ENCODE results near the gene IFT88. TPM values are rescaled to one million over a fixed set of nuclear protein-coding genes. Genes with fewer than 3 reads are reported as not detected.

Gene IFT88
- total RNA-seq, 1 donor from 2014 or later: 22.5 TPM

- peak overlapping the region; percentile 62 for H3K27ac Mint-ChIP-seq (ENCODE audit: unreplicated experiment)
- H3K9me3 Mint-ChIP-seq: peaks cover 5% of the 10 kb centered on the region
- DNase-seq (ENCODE audit: low read depth, low spot score): no peak
- H3K4me3 Mint-ChIP-seq: no peak overlapping the region
- TF ChIP-seq CTCF (conservative IDR thresholded peaks at IDR 0.05): no peak
- H3K4me1 Mint-ChIP-seq: peaks cover 23% of the 10 kb centered on the region
- no peaks in the 10 kb centered on the region for H3K36me3 Mint-ChIP-seq (ENCODE audit: low read depth)
- H3K27me3 Mint-ChIP-seq (ENCODE audit: low read depth): no peaks in the 10 kb centered on the region
Measured at GRCh38 chr13:20544201-20544923, 22.6 kb upstream of the IFT88 start.

GRCh38 chr13:20546556-20546955 lies 20.4 kb upstream of the IFT88 start:
- no peak for TF ChIP-seq CTCF (conservative IDR thresholded peaks at IDR 0.05)
- no peak for DNase-seq (ENCODE audit: low read depth, low spot score)
- peaks cover 3% of the 10 kb centered on the region for H3K9me3 Mint-ChIP-seq

GRCh38 chr13:20547479-20547908 lies 19.5 kb upstream of the IFT88 start:
- H3K27ac Mint-ChIP-seq (ENCODE audit: unreplicated experiment): no peak overlapping the region
- H3K9me3 Mint-ChIP-seq: peaks cover 3% of the 10 kb centered on the region
- peak overlapping the region; percentile 9 for H3K4me3 Mint-ChIP-seq
- TF ChIP-seq CTCF (conservative IDR thresholded peaks at IDR 0.05): no peak
- no peaks in the 10 kb centered on the region for H3K27me3 Mint-ChIP-seq (ENCODE audit: low read depth)
- no peak for DNase-seq (ENCODE audit: low read depth, low spot score)
- H3K36me3 Mint-ChIP-seq (ENCODE audit: low read depth): no peaks in the 10 kb centered on the region
- H3K4me1 Mint-ChIP-seq: peaks cover 41% of the 10 kb centered on the region

More at GRCh38 chr13:20546556-20546955, 20.4 kb upstream of the IFT88 start:
- H3K27ac Mint-ChIP-seq (ENCODE audit: unreplicated experiment): no peak overlapping the region
- H3K36me3 Mint-ChIP-seq (ENCODE audit: low read depth): no peaks in the 10 kb centered on the region
- peaks cover 36% of the 10 kb centered on the region for H3K4me1 Mint-ChIP-seq
- H3K4me3 Mint-ChIP-seq: no peak overlapping the region
- H3K27me3 Mint-ChIP-seq (ENCODE audit: low read depth): no peaks in the 10 kb centered on the region

- Mint-ChIP-seq H3K27me3 (ENCODE audit: low read depth) (no peaks in the 10 kb centered on the region), H3K36me3 (ENCODE audit: low read depth) (no peaks in the 10 kb centered on the region), H3K4me3 (no peak overlapping the region), H3K27ac (ENCODE audit: unreplicated experiment) (no peak overlapping the region), H3K9me3 (no peaks in the 10 kb centered on the region), H3K4me1 (peaks cover 48% of the 10 kb centered on the region)
- no peak for DNase-seq (ENCODE audit: low read depth, low spot score)
- no peak for TF ChIP-seq CTCF (conservative IDR thresholded peaks at IDR 0.05)
Measured at GRCh38 chr13:20550799-20551198, 16.2 kb upstream of the IFT88 start.

- no peaks in the 10 kb centered on the region for H3K36me3 Mint-ChIP-seq (ENCODE audit: low read depth)
- peak; percentile 59 for DNase-seq (ENCODE audit: low read depth, low spot score)
- TF ChIP-seq CTCF (conservative IDR thresholded peaks at IDR 0.05): no peak
- H3K4me1 Mint-ChIP-seq: peaks cover 44% of the 10 kb centered on the region
- no peaks in the 10 kb centered on the region for H3K27me3 Mint-ChIP-seq (ENCODE audit: low read depth)
- no peaks in the 10 kb centered on the region for H3K9me3 Mint-ChIP-seq
- H3K27ac Mint-ChIP-seq (ENCODE audit: unreplicated experiment): peak overlapping the region; percentile 79
- H3K4me3 Mint-ChIP-seq: peak overlapping the region; percentile 16
Measured at GRCh38 chr13:20553311-20553710, 13.6 kb upstream of the IFT88 start.

Measured in neural crest cell (in vitro differentiated cells).